GM12875 (cell line): Measurements from ENCODE around the gene DMRT3.

Experiments
- H3K4me3 ChIP-seq: one replicate; pipeline ENCODE4 v1.5.1; 2011; ENCODE audit warnings: low read depth, low read length, control low read depth
- CTCF ChIP-seq: IDR thresholded peaks from 2 replicates; pipeline ENCODE4 v1.5.1; 2011; ENCODE audit warnings: low read depth, mild to moderate bottlenecking, control low read depth, inconsistent platforms, low read length, moderate library complexity, borderline replicate concordance; ENCODE audit not compliant: insufficient read depth

Gene DMRT3

GRCh38 chr9:1014640-1015039 is 38.2 kb downstream of the DMRT3 start:
- TF ChIP-seq CTCF: no peak
- H3K4me3 ChIP-seq: no peak overlapping the region

- 0 out of 2 replicates have a peak, but pooled peaks have one; percentile 14 for TF ChIP-seq CTCF
- H3K4me3 ChIP-seq: no peak overlapping the region
Observed at GRCh38 chr9:1018121-1018520, 41.7 kb downstream of the DMRT3 start.

GRCh38 chr9:1024112-1024511 is 47.7 kb downstream of the DMRT3 start:
- H3K4me3 ChIP-seq: no peak overlapping the region
- no peak for TF ChIP-seq CTCF

- H3K4me3 ChIP-seq: no peak overlapping the region
- no peak for TF ChIP-seq CTCF
Observed at GRCh38 chr9:1025131-1025530, 48.7 kb downstream of the DMRT3 start.

GRCh38 chr9:1026219-1026618 is 49.8 kb downstream of the DMRT3 start:
- TF ChIP-seq CTCF: no peak

GRCh38 chr9:1028501-1029190 is 52.2 kb downstream of the DMRT3 start:
- no peak overlapping the region for H3K4me3 ChIP-seq
- no peak for TF ChIP-seq CTCF

More at GRCh38 chr9:1026219-1026618, 49.8 kb downstream of the DMRT3 start:
- H3K4me3 ChIP-seq: no peak overlapping the region

- no peak overlapping the region for H3K4me3 ChIP-seq
- TF ChIP-seq CTCF: no peak
Observed at GRCh38 chr9:1031951-1032601, 55.6 kb downstream of the DMRT3 start.
